KOPT-K1 (cell line): ENCODE measurements around the gene PHLDB3.
"Not testable (repeated sequence)": the region's sequence is repeated elsewhere in the genome, so short reads cannot be mapped to it uniquely, and the experiment has no call there.

Experiments used
- H3K27ac ChIP-seq: fragments of 200-600 bp; sonication (generic); 2 replicates; pipeline ENCODE4 v1.5.1; 2016; ENCODE audit warnings: antibody characterized with exemption, mild to moderate bottlenecking, low read depth, low read length; ENCODE audit not compliant: poor library complexity, severe bottlenecking
- H3K36me3 ChIP-seq: fragments of 200-600 bp; sonication (generic); 2 replicates; pipeline ENCODE4 v1.5.1; 2017; ENCODE audit warnings: antibody characterized with exemption, mild to moderate bottlenecking, low read length, moderate library complexity; ENCODE audit not compliant: insufficient read depth
- H3K9me3 ChIP-seq: fragments of 200-600 bp; sonication (generic); 2 replicates; pipeline ENCODE4 v1.5.1; 2017; ENCODE audit warnings: antibody characterized with exemption, low read length, mild to moderate bottlenecking; ENCODE audit not compliant: insufficient read depth, poor library complexity, severe bottlenecking

The PHLDB3 gene

DNA sequence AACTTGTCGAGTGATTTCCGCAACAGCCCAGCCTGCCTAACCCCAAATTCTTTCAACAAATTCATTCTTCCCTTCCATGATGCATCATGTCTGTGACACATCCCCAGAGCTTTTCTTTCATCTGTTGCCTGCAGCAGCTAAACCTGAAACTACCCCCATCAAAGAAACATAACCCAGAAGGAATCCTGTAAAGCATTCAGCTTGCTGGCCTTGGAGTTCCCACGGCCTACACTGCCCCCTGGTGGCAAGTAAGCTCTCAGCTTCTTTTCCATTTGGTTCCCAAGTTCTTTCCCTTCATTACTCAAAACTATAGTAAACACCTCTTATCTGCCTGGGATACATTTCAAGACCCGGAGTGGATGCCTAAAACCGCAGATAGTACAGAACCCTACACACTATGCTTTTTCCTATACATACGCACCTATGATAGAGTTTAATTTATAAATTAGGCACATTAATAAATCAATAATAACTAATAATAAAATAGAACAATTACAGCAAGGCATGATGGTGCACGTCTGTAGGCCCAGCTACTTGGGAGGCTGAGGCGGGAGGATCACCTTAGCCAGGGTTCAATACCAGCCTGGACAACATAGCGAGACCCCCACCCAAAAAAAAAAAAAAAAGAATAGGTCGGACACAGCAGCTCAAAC is 15.0 kb upstream of the PHLDB3 start:
- Histone ChIP-seq H3K36me3 (no peaks in the 10 kb centered on the region), H3K27ac (no peak overlapping the region)

DNA sequence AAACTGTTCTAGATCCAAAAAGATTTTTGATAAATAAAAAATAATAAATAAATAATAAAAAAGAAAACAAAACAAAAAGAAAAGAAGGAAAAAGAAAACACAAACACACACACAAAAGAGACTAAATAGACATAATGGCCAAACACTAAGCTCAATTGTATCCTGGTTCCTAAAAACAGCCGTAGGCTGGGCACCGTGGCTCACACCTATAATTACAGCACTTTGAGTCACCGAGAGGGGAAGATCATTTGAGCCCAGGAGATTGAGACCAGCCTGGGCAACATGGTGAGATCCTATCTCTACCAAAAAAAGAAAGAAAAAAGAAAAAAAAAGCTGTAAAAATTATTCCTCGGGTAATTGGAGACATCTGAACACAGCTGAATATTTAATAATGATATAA is 13.5 kb upstream of the PHLDB3 start:
- H3K9me3 ChIP-seq, result no peaks in the 10 kb centered on the region
- no peak overlapping the region for H3K27ac ChIP-seq
- no peaks in the 10 kb centered on the region for H3K36me3 ChIP-seq

More for the DNA sequence above, 15.0 kb upstream of the PHLDB3 start:
- H3K9me3 ChIP-seq, result no peaks in the 10 kb centered on the region

DNA sequence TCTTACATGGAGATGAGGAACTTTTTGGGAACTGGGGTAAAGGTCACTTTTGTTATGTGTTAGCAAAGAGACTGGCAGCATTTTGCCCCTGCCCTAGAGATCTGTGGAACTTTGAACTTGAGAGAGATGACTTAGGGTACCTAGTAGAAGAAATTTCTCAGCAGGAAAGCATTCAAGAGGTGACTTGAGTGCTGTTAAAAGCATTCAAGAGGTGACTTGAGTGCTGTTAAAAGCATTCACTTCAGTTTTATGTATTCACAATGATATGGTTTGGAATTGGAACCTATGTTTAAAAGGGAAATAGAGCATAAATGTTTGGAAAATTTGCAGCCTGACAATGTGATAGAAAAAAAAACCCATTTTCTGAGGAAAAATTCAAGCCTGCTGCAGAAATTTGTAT is 7.9 kb upstream of the PHLDB3 start:
- H3K27ac ChIP-seq, H3K9me3 ChIP-seq, H3K36me3 ChIP-seq: not testable (repeated sequence)

DNA sequence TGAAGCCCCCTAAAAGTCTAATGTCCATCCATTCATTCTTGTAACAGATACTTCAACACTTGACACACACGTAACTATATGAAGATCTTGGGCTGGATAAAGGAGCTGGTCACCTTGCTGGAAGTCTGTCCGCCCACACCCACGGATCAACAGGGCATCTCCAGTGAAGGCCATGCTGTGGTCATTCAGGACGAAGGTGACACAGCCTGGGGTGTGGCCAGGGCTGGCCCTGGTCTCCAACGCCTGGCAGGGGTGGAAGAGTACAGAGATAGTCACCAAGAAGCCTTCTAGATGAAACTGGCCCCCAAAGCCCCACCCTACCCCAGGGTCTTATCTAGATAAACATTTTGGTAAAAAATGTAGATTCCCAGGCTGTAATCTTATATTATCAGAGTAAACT is 6.8 kb upstream of the PHLDB3 start:
- H3K27ac ChIP-seq, result no peak overlapping the region
- H3K36me3 ChIP-seq, result peaks cover 10% of the 10 kb centered on the region; the same call in 1 of the 2 replicates
- H3K9me3 ChIP-seq, result no peaks in the 10 kb centered on the region

DNA sequence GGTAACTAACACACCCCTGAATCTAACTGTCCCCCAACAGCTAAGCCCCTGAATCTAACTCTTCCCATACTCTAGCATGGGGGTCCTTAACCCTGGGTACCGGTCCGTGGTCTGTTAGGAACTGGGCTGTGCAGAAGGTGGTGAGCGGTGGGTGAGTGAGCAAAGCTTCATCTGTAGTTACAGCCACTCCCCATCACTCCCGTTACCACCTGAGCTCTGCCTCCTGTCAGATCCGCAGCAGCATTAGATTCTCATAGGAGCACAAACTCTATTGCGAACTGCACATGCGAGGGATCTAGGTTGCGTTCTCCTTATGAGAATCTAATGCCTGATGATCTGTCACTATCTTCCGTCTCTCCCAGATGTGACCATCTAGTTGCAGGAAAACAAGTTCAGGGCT is 6.2 kb upstream of the PHLDB3 start:
- no peak overlapping the region for H3K27ac ChIP-seq
- H3K36me3 ChIP-seq, result peaks cover 10% of the 10 kb centered on the region; the same call in 1 of the 2 replicates
- H3K9me3 ChIP-seq, result no peaks in the 10 kb centered on the region

DNA sequence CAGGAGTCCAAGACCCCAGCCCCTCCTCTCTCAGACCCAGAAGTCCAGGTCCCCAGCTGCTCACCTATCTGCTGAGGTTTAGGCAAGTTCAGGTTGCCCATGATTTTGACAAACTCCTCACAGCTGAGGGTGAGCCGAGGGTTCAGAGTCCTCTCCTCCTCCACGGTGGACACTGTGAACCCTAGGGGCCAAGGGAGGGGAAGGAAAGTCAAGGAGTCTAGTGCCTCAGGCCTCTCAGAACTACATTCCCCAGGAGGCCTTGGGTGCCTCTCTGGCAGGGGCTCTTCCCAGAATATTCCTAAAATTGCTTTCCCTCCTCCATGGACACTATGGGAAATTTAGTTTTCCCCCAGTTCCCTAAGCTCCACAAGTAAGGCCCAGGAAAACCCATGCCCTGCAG is 3.3 kb upstream of the PHLDB3 start:
- no peak overlapping the region for H3K27ac ChIP-seq
- H3K36me3 ChIP-seq, result peaks cover 10% of the 10 kb centered on the region; the same call in 1 of the 2 replicates
- H3K9me3 ChIP-seq, result no peaks in the 10 kb centered on the region

DNA sequence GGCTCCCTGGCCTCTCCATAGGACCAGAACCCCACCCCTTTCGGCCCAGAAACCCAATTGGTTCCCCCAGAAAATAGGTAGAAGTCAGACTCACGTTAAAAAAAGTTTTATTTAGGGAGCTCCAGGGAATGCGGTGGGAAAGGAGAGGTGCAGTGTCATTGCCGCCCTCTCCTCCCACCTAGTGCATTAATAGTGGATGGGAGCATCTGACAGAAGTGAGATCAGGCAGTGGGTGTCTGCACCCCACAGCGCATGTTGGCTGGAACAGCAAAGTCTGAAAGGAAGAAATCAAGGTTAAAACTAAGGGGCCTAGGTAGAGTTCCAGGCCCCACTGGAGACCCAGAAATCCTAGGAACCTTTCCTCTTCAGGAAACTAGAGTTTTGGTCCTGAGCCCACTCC is 2.1 kb upstream of the PHLDB3 start:
- Histone ChIP-seq H3K27ac (no peak overlapping the region), H3K9me3 (no peaks in the 10 kb centered on the region), H3K36me3 (peaks cover 10% of the 10 kb centered on the region; the same call in 1 of the 2 replicates)

DNA sequence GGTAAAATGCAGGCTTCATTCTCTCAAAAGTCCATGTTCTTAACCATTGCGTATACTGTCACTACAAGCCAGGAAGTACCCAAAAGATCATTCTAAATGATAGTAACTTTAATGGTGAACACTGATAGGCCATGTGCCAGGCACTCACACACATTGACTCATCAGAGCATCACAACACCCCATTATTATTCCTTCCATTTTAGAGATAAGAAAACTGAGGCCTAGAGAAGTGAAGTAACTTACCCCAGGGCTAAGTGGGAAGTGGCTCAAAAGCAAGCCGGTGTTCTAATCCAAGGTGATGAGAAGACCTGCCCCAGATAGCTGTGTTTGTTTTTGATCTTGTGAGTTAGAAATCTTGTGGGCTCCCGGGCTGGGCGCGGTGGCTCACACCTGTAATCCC is 1.4 kb upstream of the PHLDB3 start:
- Histone ChIP-seq H3K36me3 (peaks cover 10% of the 10 kb centered on the region; the same call in 1 of the 2 replicates), H3K9me3 (no peaks in the 10 kb centered on the region), H3K27ac (no peak overlapping the region)

DNA sequence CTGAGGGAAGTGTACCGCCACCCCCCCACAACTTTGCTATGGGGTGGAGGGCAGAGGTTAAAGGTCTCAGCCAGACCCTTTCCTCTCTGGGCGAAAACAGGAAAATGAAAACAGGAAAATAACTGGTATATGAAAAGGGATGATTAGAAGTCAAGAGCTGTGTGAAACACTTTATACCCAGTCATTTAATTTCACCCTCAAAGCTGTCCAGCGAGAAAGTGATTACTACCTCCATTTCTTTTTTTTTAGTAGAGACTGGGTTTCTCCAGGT is 575 bp upstream of the PHLDB3 start:
- Histone ChIP-seq H3K27ac (peak overlapping the region; percentile 57), H3K9me3 (no peaks in the 10 kb centered on the region), H3K36me3 (peaks cover 5% of the 10 kb centered on the region; the same call in 1 of the 2 replicates)

DNA sequence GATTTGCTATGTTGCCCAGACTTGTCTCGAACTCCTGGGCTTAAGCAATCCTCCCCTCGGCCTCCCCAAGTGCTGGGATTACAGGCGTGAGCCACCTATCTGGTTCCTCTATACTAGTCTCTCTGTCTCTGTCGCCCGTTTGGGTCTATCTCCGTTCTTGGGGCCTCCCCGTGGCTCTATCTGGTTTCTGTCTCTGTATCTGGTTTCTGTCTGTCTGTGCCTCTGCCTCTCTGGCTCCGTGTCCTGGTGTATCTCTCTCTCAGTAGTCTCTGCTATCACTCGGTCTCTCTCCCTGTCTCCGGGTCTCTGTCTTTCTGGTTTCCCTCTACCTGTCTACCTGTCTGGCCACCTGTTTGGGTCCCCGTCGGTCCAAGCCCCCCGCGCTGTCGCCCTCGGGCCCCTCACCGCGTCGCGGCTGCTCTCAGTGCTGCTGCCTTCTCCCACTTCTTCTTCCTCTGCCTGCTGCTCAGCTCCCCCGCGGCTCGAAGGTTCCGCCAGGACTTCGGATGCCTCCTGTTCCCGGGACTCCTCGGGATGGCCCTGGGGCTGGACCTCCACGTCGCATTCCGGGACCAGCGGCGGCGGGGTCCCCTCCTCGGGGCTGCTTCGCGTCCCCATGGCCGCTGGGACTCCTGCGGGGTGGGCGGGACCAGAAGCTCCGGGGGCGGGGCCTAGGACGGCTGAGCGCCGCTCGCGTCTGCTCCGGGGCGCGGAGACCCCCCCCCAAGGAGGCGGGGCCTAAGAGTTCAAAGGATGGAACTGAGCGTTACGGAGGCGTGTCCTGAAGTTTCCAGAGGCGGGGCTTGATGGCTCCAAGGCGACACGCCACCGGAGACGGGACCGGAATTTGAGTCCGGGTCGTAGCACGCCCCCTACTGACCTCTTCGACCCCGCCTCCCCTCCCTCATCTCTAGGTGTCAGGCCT is 783 bp downstream of the PHLDB3 start:
- H3K9me3 ChIP-seq, result no peaks in the 10 kb centered on the region
- H3K27ac ChIP-seq, result peak overlapping the region; percentile 57
- H3K36me3 ChIP-seq, result 0 out of 2 replicates have a peak, but pooled peaks cover 4% of the 10 kb centered on the region

DNA sequence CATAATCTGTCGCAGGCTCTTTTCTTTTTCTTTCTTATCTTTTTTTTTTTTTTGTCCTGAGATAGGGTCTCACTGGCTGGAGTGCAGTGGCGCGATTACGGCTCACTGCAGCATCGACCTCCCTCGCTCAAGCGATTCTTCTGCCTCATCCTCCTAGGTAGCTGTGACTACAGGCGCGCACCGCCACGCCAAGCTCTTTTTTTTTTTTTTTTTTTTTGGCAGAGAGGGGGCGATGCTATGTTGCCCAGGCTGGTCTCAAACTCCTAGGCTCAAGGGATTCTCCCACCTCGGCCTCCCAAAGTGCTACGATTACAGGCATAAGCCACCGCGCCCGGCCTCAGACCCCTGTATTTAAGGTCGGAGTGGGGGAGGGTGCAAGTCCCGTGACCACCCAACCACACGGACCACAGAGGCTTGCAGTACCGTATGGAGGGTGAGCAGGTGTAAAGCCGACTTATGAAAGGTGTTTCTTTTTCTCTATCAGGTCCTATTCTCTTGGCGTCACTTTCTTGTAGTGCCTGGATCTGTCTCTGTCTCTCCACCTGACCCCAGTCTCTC is 2.0 kb downstream of the PHLDB3 start:
- H3K36me3 ChIP-seq, result no peaks in the 10 kb centered on the region
- no peak overlapping the region for H3K27ac ChIP-seq
- H3K9me3 ChIP-seq, result no peaks in the 10 kb centered on the region

DNA sequence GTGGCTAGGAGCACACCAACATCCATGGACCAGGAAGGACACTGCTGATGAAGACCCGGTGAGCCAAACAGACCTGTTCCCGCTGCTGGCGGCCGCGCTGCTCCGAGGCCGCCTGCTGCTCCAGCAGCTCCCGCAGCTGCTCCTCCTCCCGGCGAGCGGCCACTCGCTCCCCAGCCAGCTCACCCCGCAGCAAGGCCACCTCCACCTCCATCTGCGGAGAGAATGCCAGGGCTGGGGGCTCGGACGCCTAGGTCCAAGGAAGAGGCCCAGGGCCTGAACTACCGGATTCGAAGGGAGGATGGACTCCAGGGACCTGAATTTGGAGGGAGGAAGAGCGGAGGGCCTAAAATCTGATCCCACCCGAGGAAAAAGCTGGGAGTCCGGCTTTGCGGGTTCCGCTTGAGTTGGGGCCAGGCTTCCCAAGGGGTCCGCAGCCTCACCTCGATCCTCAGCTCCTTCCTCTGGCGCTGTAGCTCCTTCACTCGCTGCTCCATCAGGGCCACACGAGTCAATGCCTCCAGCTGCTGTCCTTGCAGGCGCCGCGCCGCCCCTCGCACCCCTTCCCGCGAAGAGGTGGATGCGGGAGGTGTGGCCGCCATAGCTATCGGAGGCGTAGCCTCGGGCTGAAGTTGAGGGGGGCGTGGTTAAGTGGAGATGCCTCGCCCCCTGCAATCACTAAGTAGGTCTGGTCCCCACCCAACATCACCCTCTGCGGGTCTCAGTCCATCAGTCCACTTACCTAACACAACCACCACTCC is 2.7 kb downstream of the PHLDB3 start:
- Histone ChIP-seq H3K36me3 (no peaks in the 10 kb centered on the region), H3K9me3 (no peaks in the 10 kb centered on the region), H3K27ac (no peak overlapping the region)

DNA sequence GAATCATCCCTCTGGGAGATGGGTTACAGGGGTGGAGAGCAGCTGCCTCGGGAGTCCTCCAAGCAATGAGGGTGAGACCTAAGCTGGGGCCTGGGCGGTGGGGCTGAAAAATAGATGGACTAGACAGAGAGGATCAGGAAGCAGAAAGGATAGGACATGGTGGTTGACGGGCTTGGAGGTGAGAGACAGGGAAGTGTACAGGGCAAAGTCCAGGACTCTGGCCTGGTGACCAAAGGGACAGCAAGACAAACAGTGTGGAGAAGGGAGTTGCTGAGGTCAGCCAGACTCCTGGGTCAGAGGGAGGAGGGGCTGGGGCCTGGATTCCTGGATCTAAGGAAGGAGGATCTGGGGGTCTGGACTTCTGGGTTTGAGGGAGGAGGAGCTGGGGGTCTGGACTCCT is 5.5 kb downstream of the PHLDB3 start:
- Histone ChIP-seq H3K27ac (no peak overlapping the region), H3K9me3 (no peaks in the 10 kb centered on the region), H3K36me3 (no peaks in the 10 kb centered on the region; the same call in 1 of the 2 replicates)

DNA sequence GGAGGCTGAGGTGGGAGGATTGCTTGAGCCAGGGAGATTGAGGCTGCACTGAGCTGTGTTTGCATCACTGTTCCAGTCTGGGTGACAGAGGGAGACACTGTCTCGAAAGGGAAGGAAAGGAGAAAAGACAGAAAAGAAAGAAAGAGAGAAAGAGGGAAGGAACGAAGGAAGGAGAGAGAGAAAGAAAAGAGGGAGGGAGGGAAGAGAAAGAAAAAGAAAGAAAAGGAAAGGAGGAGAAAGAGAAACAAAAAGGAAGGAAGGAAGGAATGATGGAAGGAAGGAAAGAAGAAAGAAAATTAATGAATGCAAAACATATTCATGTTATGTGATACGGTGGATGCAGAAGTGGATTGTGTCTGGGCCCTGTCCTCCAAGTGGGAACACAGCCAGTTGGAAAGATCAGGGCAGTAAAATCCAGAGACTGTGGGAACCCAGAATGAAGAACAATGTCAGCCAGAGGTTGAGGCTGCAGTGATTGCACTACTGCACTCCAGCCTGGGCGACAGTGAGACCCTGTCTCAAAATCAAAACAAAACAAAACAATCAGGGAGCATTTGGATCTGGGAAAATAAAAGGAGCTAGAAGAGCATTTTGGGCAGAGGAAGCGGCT is 6.2 kb downstream of the PHLDB3 start:
- H3K36me3 ChIP-seq, result no peaks in the 10 kb centered on the region; the same call in 1 of the 2 replicates
- H3K9me3 ChIP-seq, result no peaks in the 10 kb centered on the region
- no peak overlapping the region for H3K27ac ChIP-seq
